Activated naive CD4-positive, alpha-beta T cell treated with anti-CD3 and anti-CD28 coated beads, Interleukin-2, amount 10 ng/mL, durations not matched to agents 7 days and 5 days (primary cell): ENCODE results near the gene RPL19.

Source experiments
- CTCF ChIA-PET: fragments of 350-600 bp; sonication (Branson Sonifier 250); formaldehyde crosslinking; loops from one replicate; lab custom pipeline; 2021; ENCODE audit warnings: antibody characterized with exemption; lab: Charles Lee
- DNase-seq: peaks from one replicate; pipeline ENCODE4 v3.0.0-alpha.2; 2020
- H3K27ac Mint-ChIP-seq: one replicate; pipeline ENCODE4 v1.8.0; 2021; ENCODE audit warnings: mild to moderate bottlenecking, moderate library complexity, mixed read lengths
- H3K27me3 Mint-ChIP-seq: one replicate; pipeline ENCODE4 v1.8.0; 2021; ENCODE audit warnings: mild to moderate bottlenecking, mixed read lengths
- H3K36me3 Mint-ChIP-seq: one replicate; pipeline ENCODE4 v1.8.0; 2021; ENCODE audit warnings: mixed read lengths
- H3K4me1 Mint-ChIP-seq: one replicate; pipeline ENCODE4 v1.8.0; 2021; ENCODE audit warnings: mixed read lengths
- H3K4me3 Mint-ChIP-seq: one replicate; pipeline ENCODE4 v1.8.0; 2021; ENCODE audit warnings: mild to moderate bottlenecking, moderate library complexity, mixed read lengths
- H3K9me3 Mint-ChIP-seq: one replicate; pipeline ENCODE4 v1.8.0; 2021; ENCODE audit warnings: mixed read lengths

Gene RPL19

GRCh38 chr17:39225959-39226683 is 26.0 kb downstream of the RPL19 start:
- Mint-ChIP-seq H3K9me3 (no peaks in the 10 kb centered on the region), H3K4me1 (peaks cover 16% of the 10 kb centered on the region), H3K27ac (no peak overlapping the region), H3K36me3 (no peaks in the 10 kb centered on the region), H3K27me3 (peaks cover 89% of the 10 kb centered on the region), H3K4me3 (peak overlapping the region; percentile 66)
- DNase-seq, result peak; percentile 54
- CTCF ChIA-PET, result interaction anchor here (1.0 to 1.6 kb wide), 3 partner anchors 12 to 19 kb away, joined by 3 to 8 read pairs (median 3); no protein-coding TSS in a partner anchor

DNA sequence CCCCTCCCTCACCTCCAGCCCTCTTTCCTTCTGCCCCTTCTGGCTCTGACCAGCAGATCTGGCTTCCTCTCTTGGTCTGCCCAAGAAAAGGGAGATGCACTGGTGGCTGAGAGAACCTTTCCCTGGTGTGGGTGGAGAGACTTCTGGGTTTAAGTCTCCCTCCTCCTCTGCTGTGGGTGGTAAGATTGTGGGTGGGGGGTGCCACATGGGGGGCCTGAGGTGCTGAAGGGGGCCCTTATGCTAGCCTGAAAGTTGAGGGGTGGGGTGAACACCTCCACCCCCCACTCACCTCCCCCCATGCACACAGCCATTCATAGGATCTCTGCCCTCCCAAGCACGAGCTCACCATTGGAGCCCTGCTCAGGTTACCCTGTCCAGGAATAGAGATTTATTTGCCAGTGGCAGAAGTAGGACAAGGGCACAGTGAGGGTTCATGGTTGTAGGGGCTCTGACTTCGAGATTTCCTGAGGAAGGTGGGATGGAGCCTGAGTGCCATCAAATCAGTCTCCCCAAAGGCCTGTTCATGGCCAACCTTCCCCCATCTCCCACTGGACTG is 27.4 kb downstream of the RPL19 start:
- Mint-ChIP-seq H3K4me1 (peaks cover 20% of the 10 kb centered on the region), H3K4me3 (no peak overlapping the region), H3K27me3 (peaks cover 93% of the 10 kb centered on the region), H3K9me3 (no peaks in the 10 kb centered on the region), H3K36me3 (no peaks in the 10 kb centered on the region), H3K27ac (no peak overlapping the region)
- DNase-seq, result no peak
- CTCF ChIA-PET, result interaction anchor here (1.6 kb wide), 1 partner anchor 11 kb away, joined by 8 read pairs; no protein-coding TSS in a partner anchor

DNA sequence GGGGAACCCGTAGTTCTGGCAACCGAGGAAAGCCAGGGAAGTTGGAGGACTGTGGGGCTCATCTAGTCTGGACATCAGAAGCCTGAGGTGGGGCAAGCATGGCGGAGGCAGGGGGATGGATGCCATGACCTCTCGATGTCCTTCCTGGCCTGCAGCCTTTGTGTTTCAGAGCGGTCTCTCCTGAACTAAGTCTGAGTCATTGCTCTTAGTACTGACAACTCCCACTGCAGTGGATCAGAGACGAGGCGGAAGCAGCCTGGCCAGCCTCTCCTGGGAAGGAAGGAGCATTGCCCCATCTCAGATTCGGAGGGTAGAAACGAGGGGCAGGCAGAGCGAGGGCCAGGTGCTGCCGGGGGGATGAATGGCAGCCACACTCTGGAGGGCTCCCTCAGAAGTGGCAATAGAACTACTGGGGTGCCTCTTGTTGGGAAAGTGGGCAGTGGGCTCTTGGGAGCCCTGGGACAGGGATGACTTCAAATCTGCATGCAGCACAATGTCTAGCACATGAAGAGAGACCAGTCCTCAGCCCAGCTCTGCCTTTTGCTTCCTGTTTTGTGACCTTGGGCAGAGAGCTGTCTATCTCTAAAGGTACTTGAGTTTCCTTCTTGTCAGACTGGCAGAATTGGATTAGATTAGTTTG is 29.3 kb downstream of the RPL19 start:
- Mint-ChIP-seq H3K27ac (no peak overlapping the region), H3K9me3 (no peaks in the 10 kb centered on the region), H3K36me3 (no peaks in the 10 kb centered on the region), H3K27me3 (peaks cover 83% of the 10 kb centered on the region), H3K4me3 (no peak overlapping the region), H3K4me1 (peaks cover 13% of the 10 kb centered on the region)
- no peak for DNase-seq
- CTCF ChIA-PET, result interaction anchor here (1.4 to 5.0 kb wide), 4 partner anchors 10 to 22 kb away, joined by 4 to 74 read pairs (median 14); no protein-coding TSS in a partner anchor

- DNase-seq, result no peak
- Mint-ChIP-seq H3K27ac (no peak overlapping the region), H3K4me3 (no peak overlapping the region), H3K9me3 (no peaks in the 10 kb centered on the region), H3K36me3 (no peaks in the 10 kb centered on the region), H3K27me3 (peaks cover 74% of the 10 kb centered on the region), H3K4me1 (peaks cover 11% of the 10 kb centered on the region)
- CTCF ChIA-PET, result interaction anchor here (1.0 to 5.0 kb wide), 6 partner anchors 9 to 247 kb away, joined by 4 to 74 read pairs (median 6); no protein-coding TSS in a partner anchor
These were observed 30.3 kb downstream of the RPL19 start for GRCh38 chr17:39230361-39230760.

DNA sequence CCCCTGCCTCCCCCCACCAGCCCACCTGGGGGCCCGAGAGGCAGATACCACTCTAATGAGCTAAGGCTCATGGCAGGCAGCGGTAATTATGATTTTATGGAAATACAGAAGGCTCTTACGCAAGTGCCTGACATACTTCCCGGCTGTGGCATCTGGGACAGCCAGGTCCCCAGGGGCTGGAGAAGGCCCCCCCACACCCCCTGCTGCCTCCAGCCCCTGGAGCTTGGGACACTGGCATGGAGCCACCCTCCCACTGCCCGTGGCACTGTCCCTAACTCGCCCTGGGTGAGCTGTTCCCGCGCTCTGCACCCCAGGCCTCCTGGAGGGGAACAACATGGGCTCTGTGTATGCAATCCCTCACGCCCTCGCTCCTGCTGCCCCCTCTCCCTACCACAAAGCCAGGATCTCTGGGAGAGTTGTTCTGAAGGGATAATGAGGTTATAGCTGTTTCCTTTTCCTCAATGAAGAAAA is 31.0 kb downstream of the RPL19 start:
- Mint-ChIP-seq H3K4me1 (peaks cover 11% of the 10 kb centered on the region), H3K27ac (no peak overlapping the region)

DNA sequence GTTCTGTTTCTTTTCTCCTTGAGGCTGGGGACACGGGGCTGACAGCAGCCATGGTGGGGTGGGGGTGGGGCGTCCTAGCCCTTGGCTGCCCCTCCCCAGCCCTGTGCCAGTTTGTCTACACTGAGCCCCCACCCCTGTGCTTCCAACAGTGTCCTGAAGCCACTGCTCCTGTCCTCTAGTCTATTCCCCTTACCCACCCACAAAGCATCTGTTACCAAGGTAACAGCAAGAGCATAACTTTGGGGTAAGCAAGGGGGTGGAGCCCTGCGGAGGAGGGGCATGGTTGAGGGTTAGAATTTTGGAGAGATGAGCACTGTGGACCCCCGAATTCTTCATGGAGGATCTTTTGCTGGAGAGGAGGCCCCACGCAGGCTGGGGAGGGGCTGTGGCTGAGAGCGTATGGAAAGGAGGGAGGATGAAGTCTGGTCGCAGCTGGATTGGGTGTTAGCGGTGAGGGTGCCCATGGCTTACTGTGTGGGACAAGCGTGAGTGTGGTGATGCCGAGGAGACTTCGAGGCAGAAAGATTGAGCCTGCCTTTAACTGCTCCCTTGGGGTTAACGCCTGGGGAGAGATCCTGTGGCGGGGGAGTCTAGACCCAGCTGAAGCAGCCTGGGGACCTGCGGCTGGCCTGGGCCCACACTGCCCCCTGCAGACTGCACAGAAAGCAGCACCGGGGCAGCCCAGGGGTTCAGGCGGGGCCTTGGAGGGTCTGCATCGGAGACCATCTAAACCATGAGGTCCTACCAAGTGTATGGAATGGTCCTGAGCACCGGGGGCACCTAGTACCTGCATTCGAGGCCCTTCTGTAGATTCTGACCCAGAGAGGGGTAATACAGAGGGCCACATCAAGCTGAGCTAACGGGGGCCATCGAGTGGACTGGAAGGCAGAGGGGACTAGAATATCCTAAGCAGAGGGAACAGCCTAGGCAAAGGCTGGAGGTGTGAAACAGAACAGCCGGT is 31.8 kb downstream of the RPL19 start:
- peaks cover 9% of the 10 kb centered on the region for H3K4me1 Mint-ChIP-seq
- DNase-seq, result peak; percentile 66
- H3K36me3 Mint-ChIP-seq, result no peaks in the 10 kb centered on the region
- H3K9me3 Mint-ChIP-seq, result no peaks in the 10 kb centered on the region
- CTCF ChIA-PET, result interaction anchor here (0.6 to 5.0 kb wide), 16 partner anchors 9 to 294 kb away, joined by 3 to 74 read pairs (median 4); partner anchors contain the start of genes ARL5C and RPL19
- H3K27me3 Mint-ChIP-seq, result peaks cover 66% of the 10 kb centered on the region
- no peak overlapping the region for H3K27ac Mint-ChIP-seq
- H3K4me3 Mint-ChIP-seq, result no peak overlapping the region

More for the DNA sequence above, 31.0 kb downstream of the RPL19 start:
- H3K36me3 Mint-ChIP-seq, result no peaks in the 10 kb centered on the region
- no peak overlapping the region for H3K4me3 Mint-ChIP-seq
- CTCF ChIA-PET, result interaction anchor here (1.0 to 5.0 kb wide), 8 partner anchors 8 to 248 kb away, joined by 3 to 74 read pairs (median 6); no protein-coding TSS in a partner anchor
- DNase-seq, result no peak
- H3K9me3 Mint-ChIP-seq, result no peaks in the 10 kb centered on the region
- H3K27me3 Mint-ChIP-seq, result peaks cover 70% of the 10 kb centered on the region

GRCh38 chr17:39235555-39236449 is 35.7 kb downstream of the RPL19 start:
- Mint-ChIP-seq H3K4me3 (no peak overlapping the region), H3K4me1 (peaks cover 28% of the 10 kb centered on the region), H3K36me3 (no peaks in the 10 kb centered on the region), H3K27ac (no peak overlapping the region), H3K9me3 (no peaks in the 10 kb centered on the region), H3K27me3 (peaks cover 53% of the 10 kb centered on the region)
- CTCF ChIA-PET, result interaction anchor here (0.5 to 8.8 kb wide), 28 partner anchors 9 to 568 kb away, joined by 3 to 162 read pairs (median 4); partner anchors contain the start of genes FBXL20 and RPL19
- DNase-seq, result peak; percentile 74

GRCh38 chr17:39236450-39236927 is 36.4 kb downstream of the RPL19 start:
- no peaks in the 10 kb centered on the region for H3K9me3 Mint-ChIP-seq
- no peak overlapping the region for H3K27ac Mint-ChIP-seq
- no peak for DNase-seq
- H3K4me1 Mint-ChIP-seq, result peaks cover 28% of the 10 kb centered on the region
- H3K36me3 Mint-ChIP-seq, result no peaks in the 10 kb centered on the region
- H3K4me3 Mint-ChIP-seq, result no peak overlapping the region
- peaks cover 46% of the 10 kb centered on the region for H3K27me3 Mint-ChIP-seq
- CTCF ChIA-PET, result interaction anchor here (0.5 to 8.8 kb wide), 23 partner anchors 9 to 432 kb away, joined by 3 to 162 read pairs (median 4); partner anchors contain the start of gene RPL19

DNA sequence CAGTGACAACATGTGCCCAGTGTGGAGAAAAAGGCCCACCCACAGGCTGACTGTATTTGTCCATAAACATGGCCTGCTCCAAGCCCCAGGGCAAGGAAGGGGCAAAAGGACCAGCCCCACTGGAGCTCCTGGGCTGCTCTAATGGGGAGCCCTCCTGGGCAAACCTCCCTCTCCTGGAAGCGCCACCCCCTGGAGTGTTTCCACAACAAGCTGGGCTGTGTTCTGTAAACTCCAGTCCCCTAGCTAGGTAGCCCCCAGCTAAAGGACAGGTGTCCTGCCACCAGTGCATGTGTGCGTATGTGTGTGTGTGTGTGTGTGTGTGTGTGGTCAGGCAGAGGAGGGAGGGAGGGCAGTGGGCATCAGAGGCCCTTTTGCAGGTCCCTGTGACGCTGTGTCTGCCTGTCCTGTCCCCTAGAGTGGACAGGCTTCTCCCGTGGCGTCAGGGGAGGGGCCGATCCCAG is 36.9 kb downstream of the RPL19 start:
- Mint-ChIP-seq H3K36me3 (no peaks in the 10 kb centered on the region), H3K27me3 (peaks cover 42% of the 10 kb centered on the region), H3K4me1 (peaks cover 23% of the 10 kb centered on the region), H3K9me3 (no peaks in the 10 kb centered on the region), H3K4me3 (no peak overlapping the region), H3K27ac (no peak overlapping the region)
- CTCF ChIA-PET, result interaction anchor here (1.1 to 8.8 kb wide), 10 partner anchors 8 to 386 kb away, joined by 3 to 162 read pairs (median 6); partner anchors contain the start of gene RPL19
- DNase-seq, result no peak

GRCh38 chr17:39237586-39237985 is 37.5 kb downstream of the RPL19 start:
- no peak for DNase-seq
- Mint-ChIP-seq H3K36me3 (no peaks in the 10 kb centered on the region), H3K4me3 (no peak overlapping the region), H3K4me1 (peaks cover 23% of the 10 kb centered on the region), H3K27ac (no peak overlapping the region), H3K9me3 (no peaks in the 10 kb centered on the region), H3K27me3 (peaks cover 38% of the 10 kb centered on the region)
- CTCF ChIA-PET, result interaction anchor here (1.4 to 8.8 kb wide), 5 partner anchors 10 to 111 kb away, joined by 3 to 162 read pairs (median 14); no protein-coding TSS in a partner anchor

GRCh38 chr17:39238311-39238972 is 38.4 kb downstream of the RPL19 start:
- CTCF ChIA-PET, result interaction anchor here (1.2 to 8.8 kb wide), 10 partner anchors 8 to 255 kb away, joined by 3 to 162 read pairs (median 6); partner anchors contain the start of gene ARL5C
- peak overlapping the region; percentile 72 for H3K27ac Mint-ChIP-seq
- H3K36me3 Mint-ChIP-seq, result no peaks in the 10 kb centered on the region
- peaks cover 32% of the 10 kb centered on the region for H3K27me3 Mint-ChIP-seq
- no peaks in the 10 kb centered on the region for H3K9me3 Mint-ChIP-seq
- peaks cover 23% of the 10 kb centered on the region for H3K4me1 Mint-ChIP-seq
- DNase-seq, result peak; percentile 76
- H3K4me3 Mint-ChIP-seq, result peak overlapping the region; percentile 12
